GM21737 (cell line): ENCODE results near the gene WDR5.

Source experiments
- ATAC-seq: cut with Tn5 transposase; IDR thresholded peaks from one replicate; pipeline ENCODE4 v1.9.1; 2021; ENCODE audit warnings: mild to moderate bottlenecking, moderate library complexity; ENCODE audit not compliant: unreplicated experiment

Gene WDR5

DNA sequence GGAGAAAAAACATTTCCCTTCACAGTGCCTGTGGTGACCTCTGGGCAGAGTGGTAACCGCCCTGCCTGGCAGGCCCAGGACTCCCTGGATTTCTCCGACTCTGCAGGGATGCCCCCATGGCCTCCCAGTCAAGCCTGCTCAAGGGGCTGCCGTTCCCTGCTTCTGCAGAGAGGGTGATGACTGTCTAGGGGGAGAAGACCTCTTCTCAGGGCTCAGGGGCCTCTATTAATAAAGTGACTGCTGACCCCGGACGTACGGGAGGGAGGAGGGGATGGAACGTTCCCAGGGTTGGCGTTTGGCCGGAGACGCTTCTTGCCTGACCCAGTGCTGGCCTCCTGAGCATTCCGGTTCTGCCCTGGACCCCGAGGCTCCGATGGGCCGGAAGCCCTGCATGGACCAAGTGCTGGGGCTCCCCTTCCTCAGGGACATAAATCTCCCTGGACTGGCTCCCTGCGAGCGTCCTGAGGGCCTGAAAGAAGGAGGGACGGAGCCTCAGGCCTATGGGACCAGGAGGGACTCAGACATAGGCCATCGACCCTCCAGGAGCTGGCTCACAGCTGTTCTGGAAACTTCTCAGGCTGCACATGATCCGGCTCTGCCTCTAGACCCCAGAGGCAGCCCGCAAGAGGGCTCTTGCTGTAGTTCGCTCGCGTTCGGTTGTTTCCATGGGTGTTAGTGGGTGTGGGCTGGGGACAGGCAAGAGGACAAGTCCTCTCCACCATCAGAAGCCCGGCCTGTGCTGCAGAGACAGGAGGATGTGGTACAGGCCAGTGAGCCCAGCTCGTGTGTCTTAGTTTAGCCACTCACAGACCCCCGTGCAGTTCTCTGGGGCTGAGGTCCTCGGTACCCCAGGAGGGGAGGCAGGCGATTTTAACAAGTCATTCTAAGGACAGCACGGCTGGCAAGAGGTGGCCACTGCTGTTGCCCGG, 36.6 kb downstream of the WDR5 start:
- no peak for ATAC-seq

DNA sequence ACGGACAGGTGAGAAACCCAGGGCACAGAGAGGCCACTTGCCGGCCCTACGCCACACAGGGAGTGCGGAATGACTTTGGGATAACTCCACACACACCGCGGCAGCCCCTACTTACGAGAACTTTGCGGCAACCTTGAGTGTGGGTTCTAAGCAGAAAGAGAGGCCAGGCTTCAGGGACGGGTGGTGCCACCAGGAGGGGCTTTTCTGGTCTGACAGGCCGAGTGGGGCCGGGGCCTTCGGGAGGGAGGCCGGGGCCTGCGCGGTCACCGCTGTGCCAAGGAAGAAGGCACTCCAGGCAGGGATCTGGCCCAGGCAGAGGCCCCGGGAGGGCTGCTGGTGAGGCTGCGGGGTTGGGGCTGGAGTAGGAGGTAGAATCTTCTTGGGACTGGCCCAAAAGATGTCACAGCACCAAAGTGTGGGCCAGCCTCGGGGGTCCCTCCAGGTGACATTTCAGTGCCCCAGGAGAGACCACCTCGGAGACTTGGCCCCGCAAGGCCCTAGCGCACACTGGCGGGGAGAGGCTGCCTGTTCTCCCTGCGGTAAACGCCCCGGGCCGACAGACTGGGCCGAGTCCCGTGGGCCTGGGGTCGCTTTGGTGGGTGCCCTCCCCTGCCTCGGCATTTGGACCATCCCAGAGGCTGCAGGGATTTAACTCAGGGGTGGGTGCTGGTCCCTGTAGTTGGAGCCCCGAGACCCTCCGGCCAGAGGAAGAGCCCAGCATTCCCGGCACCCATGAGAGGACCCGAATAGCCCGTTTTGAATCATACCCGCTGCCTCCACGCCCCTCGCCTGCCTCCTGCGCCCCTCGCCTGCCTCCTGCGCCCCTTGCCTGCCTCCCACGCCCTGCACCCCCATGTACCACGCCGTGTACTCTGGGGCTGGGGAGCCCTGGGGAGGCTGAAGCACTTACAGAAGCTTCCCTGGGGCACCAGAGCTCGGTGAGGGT, 37.5 kb downstream of the WDR5 start:
- ATAC-seq, result no peak

DNA sequence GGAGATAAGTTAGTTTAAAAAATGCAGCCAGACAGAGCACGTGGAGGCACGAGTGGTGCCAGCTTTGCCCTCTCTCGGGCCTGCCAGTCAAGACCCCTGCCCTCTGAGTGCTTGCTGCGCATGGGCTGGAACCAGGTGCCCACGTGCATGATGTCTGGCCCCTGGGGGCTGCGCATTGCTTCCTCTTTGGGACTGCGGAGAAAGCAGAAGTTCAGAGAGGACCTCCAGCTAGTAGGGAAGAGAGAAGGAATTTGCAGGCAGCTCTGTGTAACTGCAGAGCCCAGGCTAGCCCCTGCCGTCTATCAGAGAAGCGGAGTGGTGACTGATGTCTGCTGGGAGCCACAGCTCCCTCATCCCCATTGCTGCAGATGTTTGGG, 38.2 kb downstream of the WDR5 start:
- no peak for ATAC-seq

DNA sequence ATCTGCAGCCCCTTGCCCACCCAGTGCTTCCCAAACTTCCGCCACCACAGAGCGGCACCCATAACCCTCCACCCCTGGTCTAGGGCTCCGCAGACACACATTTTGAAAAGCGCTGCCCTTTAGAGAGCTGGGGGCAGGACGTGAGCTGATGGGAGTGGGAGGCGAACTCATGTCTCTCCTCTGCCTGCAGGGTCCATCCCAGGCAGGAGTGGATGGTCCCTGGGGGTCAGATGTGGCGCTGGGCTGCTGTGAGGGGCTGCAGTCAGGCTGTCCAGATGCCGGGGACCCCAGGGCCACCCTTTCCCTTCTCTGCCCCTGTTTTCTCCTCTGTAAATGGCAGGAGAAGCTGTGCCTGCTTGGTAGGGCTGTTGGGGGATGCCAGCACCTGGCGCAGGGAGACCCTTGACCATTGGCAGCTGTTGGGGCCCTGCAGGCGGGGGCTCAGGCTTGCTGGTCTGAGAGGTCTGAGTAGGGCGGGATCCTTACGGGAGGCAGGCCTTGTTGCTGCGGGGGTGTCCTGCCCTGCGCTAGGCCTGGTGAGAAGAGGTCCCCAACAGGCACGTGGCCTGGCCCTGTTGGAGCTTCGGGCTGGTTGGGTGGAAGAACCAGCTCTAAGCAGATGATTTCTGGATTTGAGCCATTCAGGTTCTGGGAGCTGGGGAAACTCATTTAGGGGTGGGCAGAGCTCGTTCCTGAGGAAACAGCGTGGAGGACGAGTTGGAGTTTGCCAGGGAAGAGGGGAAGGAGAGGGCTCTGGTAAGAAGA, 38.8 kb downstream of the WDR5 start:
- ATAC-seq, result no peak

DNA sequence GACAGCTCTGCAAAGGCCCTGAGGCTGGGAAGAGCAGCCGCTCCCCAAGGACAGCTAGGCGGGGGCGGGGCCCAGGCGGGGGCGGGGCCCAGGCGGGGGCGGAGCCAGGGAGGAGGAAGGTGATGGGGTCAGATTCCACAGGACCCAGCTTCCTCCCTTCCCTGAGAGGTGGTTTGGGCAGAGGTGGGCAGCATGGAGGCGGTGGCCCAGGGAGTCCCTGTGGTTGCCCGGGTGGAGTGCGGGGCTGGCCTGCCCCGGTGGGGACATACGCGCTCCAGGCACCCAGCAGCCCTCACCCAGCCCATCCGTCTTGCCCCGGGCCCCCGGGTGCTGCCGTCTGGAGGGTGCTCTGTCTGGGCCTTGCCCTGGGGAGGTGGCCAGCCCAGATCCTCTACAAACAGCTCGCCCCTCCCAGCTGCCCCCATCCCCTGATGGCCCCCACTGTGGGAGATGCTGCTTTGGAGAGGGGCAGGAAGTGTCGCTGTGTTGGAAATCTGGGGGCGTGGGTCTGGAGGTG, 39.5 kb downstream of the WDR5 start:
- ATAC-seq, result no peak

DNA sequence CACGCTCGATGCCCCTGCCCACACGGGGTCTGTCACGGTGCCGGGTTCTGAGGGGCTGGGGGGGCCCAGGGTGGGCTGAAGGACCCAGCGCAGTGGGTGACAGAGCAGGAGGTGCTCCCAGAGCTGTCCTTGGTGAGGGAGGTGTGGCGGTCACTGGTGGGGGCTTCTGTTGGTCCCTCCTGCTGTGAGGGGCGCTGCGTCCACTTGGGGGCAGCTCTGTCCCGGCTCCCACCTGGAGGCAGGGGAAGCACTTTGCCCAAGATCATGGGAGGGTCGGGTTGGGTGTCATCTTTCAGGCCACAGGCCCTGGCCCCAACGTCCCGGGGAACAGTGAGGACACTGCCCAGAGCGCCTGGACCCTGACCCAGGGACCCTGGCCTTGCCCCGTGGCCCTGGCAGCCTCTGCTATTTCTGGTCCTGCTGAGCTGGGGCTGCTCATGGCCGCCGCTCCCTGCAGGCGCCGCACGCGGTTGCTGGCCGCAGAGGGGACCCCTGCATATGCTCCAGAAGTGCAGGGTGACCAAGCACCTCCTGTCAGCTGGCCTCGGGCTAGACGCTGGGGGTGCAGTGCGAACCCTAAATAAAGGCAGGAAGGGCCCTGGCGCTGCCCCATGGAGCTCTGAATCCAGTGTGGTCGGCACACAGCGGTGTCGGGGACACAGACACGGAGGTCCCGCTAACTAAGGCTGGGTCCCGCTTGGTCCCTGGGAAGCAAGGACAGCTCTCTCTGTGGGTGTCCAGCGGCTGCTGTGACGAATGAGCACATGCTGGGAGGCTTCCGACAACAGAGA, 40.1 kb downstream of the WDR5 start:
- ATAC-seq, result no peak

DNA sequence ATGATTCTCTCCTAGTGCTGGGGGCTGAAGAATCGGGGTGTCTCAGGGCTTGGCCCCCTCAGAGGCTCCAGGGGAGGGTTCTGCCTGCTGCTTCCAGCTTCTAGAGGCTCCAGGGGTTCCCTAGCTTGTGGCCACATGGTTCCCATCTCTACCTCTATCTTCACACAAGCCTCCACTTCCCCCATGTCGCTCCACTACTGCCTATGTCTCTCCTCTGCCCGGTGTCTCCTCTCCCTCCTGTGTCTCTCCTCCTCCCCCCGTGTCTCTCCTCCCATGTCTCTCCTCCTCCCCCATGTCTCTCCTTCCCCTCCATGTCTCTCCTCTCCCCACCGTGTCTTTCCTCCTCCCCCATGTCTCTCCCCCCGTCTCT, 40.7 kb downstream of the WDR5 start:
- no peak for ATAC-seq

DNA sequence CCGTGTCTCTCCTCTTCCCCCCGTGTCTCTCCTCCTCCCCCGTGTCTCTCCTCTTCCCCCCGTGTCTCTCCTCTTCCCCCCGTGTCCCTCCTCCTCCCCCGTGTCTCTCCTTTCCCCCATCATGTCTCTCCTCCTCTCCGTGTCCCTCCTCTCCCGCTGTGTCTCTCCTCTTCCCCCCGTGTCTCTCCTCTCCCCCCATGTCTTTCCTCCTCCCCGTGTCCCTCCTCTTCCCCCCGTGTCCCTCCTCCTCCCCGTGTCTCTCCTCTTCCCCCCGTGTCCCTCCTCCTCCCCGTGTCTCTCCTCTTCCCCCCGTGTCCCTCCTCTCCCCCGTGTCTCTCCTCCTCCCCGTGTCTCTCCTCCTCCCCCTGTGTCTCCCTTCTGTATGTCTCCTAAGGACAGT, 41.3 kb downstream of the WDR5 start:
- ATAC-seq, result no peak

DNA sequence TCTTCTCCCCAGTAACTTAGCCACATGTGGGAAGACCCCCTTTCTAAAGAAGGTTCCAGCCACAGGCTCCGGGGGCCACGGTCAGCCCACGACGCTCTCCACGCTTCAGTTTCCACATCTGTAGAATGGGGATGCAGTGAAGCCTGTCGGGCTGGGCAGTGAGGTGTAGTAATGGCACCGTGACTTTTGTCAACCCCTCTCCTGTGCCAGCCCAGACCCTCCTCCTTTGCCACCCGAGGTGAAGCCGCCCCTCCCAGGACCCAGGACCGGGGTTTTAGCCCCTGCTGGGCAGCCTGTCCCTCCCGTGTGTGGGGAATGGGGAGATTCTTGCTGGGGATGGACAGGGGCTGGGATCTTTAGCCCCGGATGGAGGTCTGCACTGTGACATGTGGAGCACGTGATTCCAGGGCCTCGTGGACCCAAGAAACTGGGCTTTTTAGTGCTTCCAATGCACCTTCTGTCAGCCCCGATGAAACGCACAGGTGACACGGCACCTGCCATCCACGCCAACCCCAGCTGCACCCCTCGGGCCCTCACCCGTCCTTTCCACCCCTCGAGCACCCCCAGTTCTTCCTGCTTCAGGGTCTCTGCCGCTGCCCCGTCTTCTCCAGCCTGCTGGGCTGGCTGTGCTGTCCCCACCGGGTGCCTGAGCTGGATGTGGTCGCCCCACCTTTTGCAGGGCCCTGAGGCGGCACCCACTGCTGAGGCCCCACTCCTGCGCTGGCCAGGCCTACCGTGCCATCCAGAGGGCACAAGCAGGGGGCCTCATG, 41.9 kb downstream of the WDR5 start:
- ATAC-seq, result no peak

DNA sequence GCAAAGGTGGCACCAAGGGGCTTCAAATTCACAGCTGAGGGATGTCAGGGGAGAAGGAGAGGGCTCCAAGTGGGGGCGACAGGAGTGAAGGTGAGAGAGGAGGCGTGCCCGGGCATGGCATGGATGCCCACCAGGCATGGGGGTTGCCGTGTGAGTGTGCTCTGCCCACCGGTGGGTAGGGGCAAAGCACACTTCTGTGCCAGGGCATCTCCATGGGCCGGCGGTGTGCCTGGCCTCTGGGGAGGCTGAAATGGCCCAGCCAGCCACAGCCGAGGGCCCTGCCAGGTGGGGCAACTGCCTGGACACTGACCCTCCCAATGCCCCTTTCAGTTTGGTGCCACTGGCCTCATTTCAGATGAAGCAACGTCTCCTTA, 42.5 kb downstream of the WDR5 start:
- no peak for ATAC-seq

DNA sequence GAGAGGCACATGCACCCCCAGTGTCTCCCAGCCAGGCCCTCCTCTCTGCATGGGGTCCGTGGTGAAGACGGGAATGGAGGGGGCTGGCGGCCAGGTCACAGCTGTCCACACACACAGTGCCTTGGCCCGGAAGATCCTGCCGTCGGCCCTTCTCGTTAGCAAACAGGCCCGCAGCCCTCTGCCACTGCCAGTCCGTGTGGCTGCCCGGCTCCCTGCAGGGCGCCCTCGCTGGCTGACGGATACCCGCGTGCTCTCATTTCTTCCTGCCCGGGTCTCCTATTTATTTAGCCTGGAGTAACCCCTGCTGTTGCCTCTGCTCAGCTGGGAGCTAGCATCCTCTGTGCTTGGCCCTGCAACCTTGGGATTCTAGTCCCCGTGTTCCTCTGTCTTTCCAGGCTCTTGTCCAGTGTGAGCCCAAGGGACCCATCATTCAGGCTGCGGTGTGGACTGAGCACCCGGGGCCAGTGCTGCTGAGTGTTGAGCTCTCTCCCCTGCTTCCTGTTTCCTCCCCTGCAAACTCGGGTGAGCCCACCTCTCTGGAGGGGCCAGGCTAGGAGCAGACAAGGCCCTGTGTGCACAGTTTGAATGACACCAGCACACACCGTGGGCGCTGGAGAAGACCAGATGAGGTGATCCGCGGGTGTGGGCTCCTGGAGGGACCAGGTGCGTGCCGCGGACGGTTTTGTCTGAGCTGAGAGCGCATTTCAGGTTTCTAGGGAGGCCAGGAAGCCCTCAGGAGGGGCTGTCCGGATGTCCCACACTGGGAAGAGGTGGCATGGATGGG, 43.1 kb downstream of the WDR5 start:
- no peak for ATAC-seq

DNA sequence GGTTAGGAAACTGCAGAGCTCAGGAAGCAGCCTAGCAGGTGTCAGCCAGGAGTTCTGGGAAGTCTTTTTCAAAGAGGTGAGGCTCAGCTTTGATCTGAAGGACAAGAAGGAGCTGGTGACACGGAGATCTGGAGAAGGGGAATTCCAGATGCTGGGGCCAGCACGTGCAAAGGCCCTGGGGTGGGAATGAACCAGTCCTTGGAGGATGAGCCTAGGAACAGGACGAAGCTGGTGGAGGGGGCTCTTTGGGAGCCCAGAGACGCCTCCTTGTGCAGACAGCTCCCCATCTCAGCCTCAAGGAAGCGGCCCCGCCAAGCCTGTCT, 43.7 kb downstream of the WDR5 start:
- no peak for ATAC-seq

DNA sequence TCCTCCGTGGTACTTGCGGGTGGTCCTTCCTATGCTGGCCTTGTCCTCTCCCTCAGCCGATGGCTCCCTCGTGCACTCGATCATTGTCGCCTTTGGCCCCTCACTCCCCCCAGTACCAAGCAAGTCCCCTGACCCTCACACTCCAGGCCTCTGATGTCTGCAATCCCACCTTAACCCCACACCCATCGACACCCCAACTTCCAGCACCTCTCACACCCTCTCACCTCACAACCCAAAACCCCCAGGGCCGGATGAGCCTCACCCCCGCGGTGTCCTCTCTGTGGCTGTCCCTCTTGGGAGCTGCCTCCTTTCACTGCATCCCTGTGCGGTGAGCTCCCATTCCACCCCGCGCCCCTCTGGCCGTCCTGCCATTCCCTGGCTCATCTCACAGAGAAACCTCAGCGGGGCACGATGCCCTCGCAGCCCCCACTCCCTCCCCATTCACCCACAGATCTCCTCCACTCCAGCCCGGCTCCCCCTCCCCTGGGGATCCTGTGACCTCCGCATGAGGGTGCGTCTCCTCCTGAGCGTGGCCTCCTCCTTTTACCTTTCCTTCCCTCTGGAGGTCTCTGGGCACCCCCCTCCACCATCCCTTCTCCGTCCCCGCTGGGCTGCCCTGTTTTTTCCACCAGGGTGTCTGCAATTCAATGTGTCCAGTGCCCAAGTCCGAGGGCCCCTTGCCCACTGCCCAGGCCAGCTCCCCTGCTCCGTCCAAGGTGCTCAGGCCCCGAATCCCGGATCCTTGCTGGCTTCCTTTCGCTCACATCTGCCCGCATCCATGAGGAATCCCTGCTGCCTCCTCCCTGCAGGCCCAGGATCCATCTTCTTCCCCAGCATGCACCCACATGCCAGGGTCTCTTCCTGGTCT, 44.3 kb downstream of the WDR5 start:
- no peak for ATAC-seq

DNA sequence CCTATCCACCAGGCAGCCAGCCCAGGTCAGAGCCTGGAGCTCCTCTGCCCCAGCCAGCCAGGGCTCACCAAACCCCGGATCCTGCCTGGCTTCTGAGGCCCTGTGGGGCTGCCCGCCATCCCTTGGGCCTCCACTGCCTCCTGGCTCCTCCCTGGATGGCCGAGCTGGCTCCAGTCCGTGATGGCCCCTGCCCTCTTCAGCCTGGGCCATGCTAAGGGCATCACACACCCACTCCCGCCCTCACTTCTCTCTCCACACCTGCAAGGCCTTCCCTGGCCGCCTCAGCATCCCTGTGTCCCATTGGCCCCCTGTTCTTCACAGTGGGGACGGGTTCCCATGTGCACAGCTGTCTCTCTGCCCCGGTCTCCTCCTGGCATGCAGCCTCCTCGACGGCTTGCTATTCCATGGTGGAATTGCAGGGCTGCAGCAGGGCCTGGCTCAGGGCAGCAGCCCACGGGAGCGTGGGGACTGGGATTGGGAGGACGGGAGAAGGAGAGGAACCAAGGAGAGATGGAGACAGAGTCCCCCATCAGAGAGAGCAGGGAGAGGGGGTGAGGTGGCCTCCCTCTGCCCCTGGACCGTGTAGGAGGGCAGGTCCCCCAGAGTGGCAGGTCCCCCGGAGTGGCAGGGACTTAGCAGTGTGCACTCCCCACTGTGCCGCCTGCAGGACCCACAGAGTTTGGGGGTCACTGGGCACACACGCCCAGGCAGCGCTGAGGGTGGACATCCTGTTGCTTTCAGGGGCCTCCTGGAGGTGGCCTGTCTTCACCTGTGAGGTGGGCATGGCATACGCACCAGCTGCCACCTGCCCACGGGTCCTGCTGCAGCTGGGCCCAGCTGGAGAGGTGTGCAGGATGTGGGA, 45.1 kb downstream of the WDR5 start:
- ATAC-seq, result no peak

DNA sequence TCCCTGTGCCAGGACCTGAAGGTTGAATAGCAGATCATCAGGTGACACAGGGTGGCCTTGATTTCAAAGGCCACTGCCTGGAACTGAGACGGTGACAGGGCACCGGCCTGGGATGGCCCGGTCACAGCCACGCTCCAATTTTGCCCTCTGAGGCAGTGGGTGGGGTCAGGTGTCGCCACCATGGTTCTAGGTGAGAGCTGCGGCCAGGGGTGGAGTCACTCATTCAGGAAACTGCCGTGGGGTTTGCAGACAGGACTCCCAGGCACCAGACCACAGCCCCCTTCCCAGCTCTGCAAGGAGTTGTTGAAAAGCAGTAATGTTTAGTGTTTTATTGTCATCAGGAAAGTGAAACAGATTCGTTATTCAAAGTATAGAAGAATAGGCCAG, 45.8 kb downstream of the WDR5 start:
- ATAC-seq, result no peak

DNA sequence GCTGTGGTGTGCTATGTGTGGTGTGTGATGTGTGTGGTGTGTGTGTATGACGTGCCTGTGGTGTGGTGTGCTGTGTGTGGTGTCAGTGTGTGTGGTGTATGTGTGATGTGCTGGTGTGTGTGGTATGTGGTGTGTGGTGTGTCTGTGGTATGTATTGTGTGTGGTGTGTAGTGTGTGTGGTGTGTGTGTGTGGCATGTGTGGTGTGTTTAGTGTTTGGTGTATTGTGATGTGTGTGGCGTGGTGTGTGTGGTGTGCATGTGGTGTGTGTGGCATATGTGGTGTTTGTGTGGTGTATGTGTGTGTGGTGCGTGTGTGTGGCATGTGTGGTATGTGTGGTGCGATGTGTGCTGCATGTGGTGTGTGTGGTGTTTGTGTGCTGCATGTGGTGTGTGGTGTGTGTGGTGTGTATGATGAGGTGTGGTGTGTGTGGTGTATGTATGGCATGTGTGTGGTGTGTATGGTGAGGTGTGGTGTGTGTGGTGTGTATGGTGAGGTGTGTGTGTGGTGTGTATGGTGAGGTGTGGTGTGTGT, 46.7 kb downstream of the WDR5 start:
- ATAC-seq, result no peak

DNA sequence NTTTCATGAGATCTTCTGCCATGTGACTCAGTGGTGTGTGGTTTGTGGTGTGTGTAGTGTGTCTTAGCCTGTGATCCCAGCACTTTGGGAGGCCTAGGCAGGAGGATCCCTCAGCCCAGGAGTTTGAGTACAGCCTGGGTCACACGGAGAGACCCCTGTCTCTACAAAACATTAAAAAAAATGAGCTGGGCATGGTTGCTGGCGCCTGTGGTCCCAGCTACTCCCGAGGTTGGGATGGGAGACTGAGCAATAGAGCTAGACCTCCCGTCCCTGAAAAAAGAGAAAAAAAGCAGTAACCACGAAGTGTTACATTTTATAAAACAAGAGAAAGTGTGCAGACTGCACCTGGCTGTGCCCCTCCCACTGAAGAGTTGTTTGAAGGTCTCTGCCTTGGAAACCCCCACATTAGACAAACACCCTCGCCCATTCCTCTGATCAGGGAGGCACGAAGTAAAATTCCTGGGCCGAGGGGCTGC, 49.7 kb downstream of the WDR5 start:
- ATAC-seq, result no peak
